HAP-1 (cell line): ENCODE results near the gene PKD2L2.
"Not testable (repeated sequence)": the region's sequence is repeated elsewhere in the genome, so short reads cannot be mapped to it uniquely, and the experiment has no call there.

ENCODE experiments used
- DNase-seq, 2 experiments: peaks; one replicate each; pipeline ENCODE4 v3.0.0-alpha.2; 2016 to 2020; ENCODE audit warnings: low spot score in 2 of 2
- H3K27me3 ChIP-seq: fragments of 250-450 bp; sonication (Bioruptor Pico); 2 replicates; pipeline ENCODE4 v1.5.1; 2020; ENCODE audit warnings: low read depth, mild to moderate bottlenecking, moderate library complexity
- H3K36me3 ChIP-seq: fragments of 250-450 bp; sonication (Bioruptor Pico); replicated peaks from 2 replicates; pipeline ENCODE4 v1.5.1; 2020; ENCODE audit warnings: mild to moderate bottlenecking
- H3K4me1 ChIP-seq: fragments of 250-450 bp; sonication (Bioruptor Pico); 2 replicates; pipeline ENCODE4 v1.5.1; 2020; ENCODE audit warnings: mild to moderate bottlenecking
- H3K4me3 ChIP-seq: fragments of 250-450 bp; sonication (Bioruptor Pico); 2 replicates; pipeline ENCODE4 v1.5.1; 2020; ENCODE audit warnings: mild to moderate bottlenecking, moderate library complexity
- H3K9me3 ChIP-seq: fragments of 250-450 bp; sonication (Bioruptor Pico); 2 replicates; pipeline ENCODE4 v1.5.1; 2020; ENCODE audit warnings: mild to moderate bottlenecking, moderate library complexity
- in situ Hi-C: fragments of 300-500 bp; cut with MboI; formaldehyde crosslinking; loops from 3 replicates; pipeline ENCODE4 v1.14.3; 2020; ENCODE audit warnings: low sequenced_read_pairs, inconsistent platforms, mixed read lengths

PKD2L2 gene

GRCh38 chr5:137944280-137944679 is 55.0 kb downstream of the PKD2L2 start:
- H3K9me3 ChIP-seq, H3K4me3 ChIP-seq, DNase-seq, H3K27me3 ChIP-seq, in situ Hi-C loops, H3K4me1 ChIP-seq: not testable (repeated sequence)
- H3K36me3 ChIP-seq = peaks cover 82% of the 10 kb centered on the region

- in situ Hi-C loops = no loop called here
- DNase-seq = no peak
- H3K36me3 ChIP-seq = peaks cover 69% of the 10 kb centered on the region
- H3K9me3 ChIP-seq = no peaks in the 10 kb centered on the region
- H3K4me1 ChIP-seq = no peaks in the 10 kb centered on the region
- no peak overlapping the region for H3K4me3 ChIP-seq
- H3K27me3 ChIP-seq = no peaks in the 10 kb centered on the region
Observed at GRCh38 chr5:137945825-137946224, 56.6 kb downstream of the PKD2L2 start.

- no peaks in the 10 kb centered on the region for H3K27me3 ChIP-seq
- in situ Hi-C loops = no loop called here
- H3K4me3 ChIP-seq = no peak overlapping the region
- H3K36me3 ChIP-seq = peaks cover 24% of the 10 kb centered on the region
- no peaks in the 10 kb centered on the region for H3K4me1 ChIP-seq
- no peaks in the 10 kb centered on the region for H3K9me3 ChIP-seq
- no peak for DNase-seq
Observed at GRCh38 chr5:137954131-137954879, 65.0 kb downstream of the PKD2L2 start.

- H3K4me3 ChIP-seq = no peak overlapping the region
- H3K27me3 ChIP-seq = no peaks in the 10 kb centered on the region
- no peak for DNase-seq
- in situ Hi-C loops = no loop called here
- H3K36me3 ChIP-seq = peaks cover 28% of the 10 kb centered on the region
- H3K4me1 ChIP-seq = no peaks in the 10 kb centered on the region
- no peaks in the 10 kb centered on the region for H3K9me3 ChIP-seq
Observed at GRCh38 chr5:137957948-137958347, 68.7 kb downstream of the PKD2L2 start.

- in situ Hi-C loops = no loop called here
- Histone ChIP-seq H3K9me3 (no peaks in the 10 kb centered on the region), H3K27me3 (no peaks in the 10 kb centered on the region), H3K36me3 (peaks cover 20% of the 10 kb centered on the region), H3K4me1 (no peaks in the 10 kb centered on the region), H3K4me3 (no peak overlapping the region)
- DNase-seq = no peak
Observed at GRCh38 chr5:137959488-137959887, 70.2 kb downstream of the PKD2L2 start.

GRCh38 chr5:137960141-137960540 is 70.9 kb downstream of the PKD2L2 start:
- Histone ChIP-seq H3K4me3 (no peak overlapping the region), H3K36me3 (peaks cover 20% of the 10 kb centered on the region), H3K9me3 (no peaks in the 10 kb centered on the region), H3K4me1 (no peaks in the 10 kb centered on the region), H3K27me3 (no peaks in the 10 kb centered on the region)
- in situ Hi-C loops = no loop called here
- DNase-seq = no peak

GRCh38 chr5:137960819-137961218 is 71.6 kb downstream of the PKD2L2 start:
- H3K4me3 ChIP-seq = no peak overlapping the region
- in situ Hi-C loops = no loop called here
- DNase-seq = no peak
- no peaks in the 10 kb centered on the region for H3K9me3 ChIP-seq
- no peaks in the 10 kb centered on the region for H3K27me3 ChIP-seq
- peaks cover 20% of the 10 kb centered on the region for H3K36me3 ChIP-seq
- no peaks in the 10 kb centered on the region for H3K4me1 ChIP-seq

GRCh38 chr5:137970384-137970783 is 81.1 kb downstream of the PKD2L2 start:
- H3K27me3 ChIP-seq, H3K4me1 ChIP-seq, H3K4me3 ChIP-seq, H3K9me3 ChIP-seq, H3K36me3 ChIP-seq, in situ Hi-C loops, DNase-seq: not testable (repeated sequence)

GRCh38 chr5:137975208-137975607 is 86.0 kb downstream of the PKD2L2 start:
- DNase-seq = no peak
- no peak overlapping the region for H3K4me3 ChIP-seq
- no peaks in the 10 kb centered on the region for H3K9me3 ChIP-seq
- H3K36me3 ChIP-seq = peaks cover 6% of the 10 kb centered on the region
- H3K27me3 ChIP-seq = no peaks in the 10 kb centered on the region
- in situ Hi-C loops = no loop called here
- no peaks in the 10 kb centered on the region for H3K4me1 ChIP-seq

- Histone ChIP-seq H3K4me1 (peaks cover 4% of the 10 kb centered on the region), H3K4me3 (no peak overlapping the region), H3K36me3 (peaks cover 3% of the 10 kb centered on the region; the same call in 1 of the 2 replicates), H3K27me3 (no peaks in the 10 kb centered on the region), H3K9me3 (no peaks in the 10 kb centered on the region)
- no peak for DNase-seq
- in situ Hi-C loops = no loop called here
Observed at GRCh38 chr5:137989419-137989818, 100.2 kb downstream of the PKD2L2 start.
